Stimulated activated CD4-positive, alpha-beta T cell treated with anti-CD3 and anti-CD28 coated beads, Interleukin-15, amount 100 ng/mL, for 48 hours (primary cell): Measurements from ENCODE around the gene XCL2.
A peak's percentile ranks its signal among the peaks of the same experiment; 100 is the strongest.

Experiments used
- DNase-seq, 2 donors: peaks; one replicate each; pipeline ENCODE4 v3.0.0-alpha.2; 2020; ENCODE audit warnings: low read depth in 2 of 2

XCL2 gene

GRCh38 chr1:168513656-168514404 lies 30.0 kb downstream of the XCL2 start:
- DNase-seq = no peak

DNA sequence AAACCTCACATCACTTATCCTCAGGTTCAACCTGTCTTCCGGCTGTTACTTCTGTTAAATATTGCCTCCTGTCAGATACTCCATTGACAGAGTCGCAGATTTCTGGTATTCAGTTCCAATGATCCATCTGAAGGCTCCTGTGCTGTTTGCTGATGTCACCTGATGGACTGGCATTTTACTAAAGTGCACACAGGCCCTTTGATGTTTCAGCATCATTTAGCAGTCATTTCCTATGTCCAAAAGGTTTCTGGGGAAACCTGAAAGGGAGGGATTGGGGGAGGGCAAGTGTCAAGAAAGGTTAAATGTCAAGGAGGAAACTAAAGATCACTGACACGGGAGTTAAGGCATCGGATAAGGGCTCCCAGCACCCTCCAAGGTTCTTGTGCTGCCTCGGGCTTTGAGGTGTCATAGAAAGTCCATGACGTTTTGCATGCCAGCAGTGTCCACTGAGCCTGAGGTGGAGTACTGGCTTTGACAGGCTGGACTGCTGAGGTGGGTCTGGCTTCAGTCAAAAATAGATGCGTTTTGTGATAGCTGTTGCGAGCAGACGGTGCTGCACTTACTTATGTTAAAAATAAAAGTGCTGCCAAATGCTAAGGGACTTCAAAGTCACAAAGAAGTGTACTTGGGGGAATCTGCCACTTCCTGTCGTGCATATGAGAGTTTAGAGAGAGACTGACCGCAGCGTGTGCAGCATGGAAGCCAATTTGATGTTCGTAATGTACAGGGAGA lies 30.8 kb downstream of the XCL2 start:
- no peak for DNase-seq

DNA sequence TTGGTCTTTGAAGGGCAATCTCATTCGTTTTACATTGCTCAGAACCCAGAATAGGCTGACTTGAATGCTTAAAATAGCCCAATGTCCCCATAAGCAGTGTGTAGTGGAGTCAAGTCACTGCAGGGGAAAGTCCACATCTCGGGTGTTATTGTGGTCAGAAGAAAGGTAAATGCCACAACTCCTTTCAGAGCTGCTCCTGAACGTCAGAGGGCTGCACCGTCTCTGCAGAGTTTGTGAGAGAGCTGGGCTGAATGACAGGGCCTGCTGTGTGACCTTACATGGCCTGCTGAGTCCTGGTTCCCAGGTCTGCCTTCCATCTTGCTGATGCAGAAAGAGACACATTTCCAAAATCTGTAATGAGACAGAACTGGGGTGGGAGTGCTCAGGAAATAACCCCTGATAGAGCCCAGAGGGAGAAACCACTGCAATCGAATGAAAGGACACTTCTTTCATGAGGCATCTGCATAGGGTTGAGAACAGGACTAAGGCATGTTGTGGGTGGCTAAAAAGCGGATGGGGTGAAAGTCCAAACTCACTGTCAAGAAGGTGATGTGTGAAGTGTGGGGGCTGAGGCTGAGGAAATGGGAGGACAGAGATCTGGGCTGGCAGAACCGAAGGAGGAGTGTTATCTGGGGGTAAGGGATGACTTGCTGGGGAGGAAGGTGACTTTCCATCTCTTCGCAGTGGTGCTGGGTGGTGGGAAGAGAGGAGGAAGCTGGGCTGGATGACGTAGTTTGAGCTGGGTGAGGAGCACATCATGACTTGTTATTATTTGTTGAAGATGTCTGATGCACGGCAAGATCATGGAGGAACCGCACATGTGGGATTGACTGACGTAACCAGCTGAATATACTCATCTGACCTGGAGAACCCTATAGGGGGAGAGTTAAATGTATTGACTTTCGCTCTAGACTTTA lies 33.7 kb downstream of the XCL2 start:
- no peak for DNase-seq

- DNase-seq = no peak
Observed at GRCh38 chr1:168509210-168509609, 34.6 kb downstream of the XCL2 start.

DNA sequence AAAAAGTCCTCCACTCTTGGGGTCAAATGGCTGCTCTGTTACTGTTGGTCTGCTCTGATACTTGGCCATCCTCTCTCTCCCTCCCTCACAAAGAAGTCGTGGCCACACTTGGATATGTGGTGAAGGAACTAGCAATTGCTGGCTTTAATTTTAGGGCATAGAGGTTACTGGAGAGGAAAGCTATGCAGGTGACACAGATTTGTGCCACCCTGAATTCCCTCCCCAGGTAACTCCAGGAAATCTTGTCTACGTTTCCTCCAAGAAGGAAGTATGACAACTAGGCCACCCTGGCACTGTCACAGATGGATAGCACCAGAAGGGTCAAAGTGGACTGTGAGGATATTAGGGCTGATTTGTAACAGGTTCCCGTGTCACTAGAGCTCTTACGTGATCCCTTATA lies 36.0 kb downstream of the XCL2 start:
- DNase-seq = no peak

DNA sequence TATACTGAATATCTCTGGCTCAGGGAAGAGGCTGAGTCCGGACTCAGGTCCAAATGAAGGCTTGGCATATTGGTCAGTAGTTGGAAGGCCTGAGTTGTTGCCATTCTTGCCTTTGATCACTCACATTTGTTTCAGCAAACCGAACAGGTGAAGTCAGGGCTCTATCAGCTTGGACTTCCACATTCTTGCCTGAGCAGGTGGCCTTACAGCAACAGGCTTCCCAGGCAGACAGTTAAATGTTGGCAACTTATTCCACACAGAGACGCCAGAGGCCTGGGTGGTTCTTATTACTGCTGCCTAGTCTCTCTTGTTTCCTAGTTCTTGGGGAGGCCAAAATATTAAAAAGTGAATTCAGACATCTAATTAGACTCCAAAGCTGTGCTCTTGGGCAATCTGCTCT lies 36.6 kb downstream of the XCL2 start:
- DNase-seq = no peak

- no peak for DNase-seq
Observed at GRCh38 chr1:168506204-168506819, 37.5 kb downstream of the XCL2 start.

- no peak for DNase-seq
Observed at GRCh38 chr1:168505006-168505405, 38.8 kb downstream of the XCL2 start.

DNA sequence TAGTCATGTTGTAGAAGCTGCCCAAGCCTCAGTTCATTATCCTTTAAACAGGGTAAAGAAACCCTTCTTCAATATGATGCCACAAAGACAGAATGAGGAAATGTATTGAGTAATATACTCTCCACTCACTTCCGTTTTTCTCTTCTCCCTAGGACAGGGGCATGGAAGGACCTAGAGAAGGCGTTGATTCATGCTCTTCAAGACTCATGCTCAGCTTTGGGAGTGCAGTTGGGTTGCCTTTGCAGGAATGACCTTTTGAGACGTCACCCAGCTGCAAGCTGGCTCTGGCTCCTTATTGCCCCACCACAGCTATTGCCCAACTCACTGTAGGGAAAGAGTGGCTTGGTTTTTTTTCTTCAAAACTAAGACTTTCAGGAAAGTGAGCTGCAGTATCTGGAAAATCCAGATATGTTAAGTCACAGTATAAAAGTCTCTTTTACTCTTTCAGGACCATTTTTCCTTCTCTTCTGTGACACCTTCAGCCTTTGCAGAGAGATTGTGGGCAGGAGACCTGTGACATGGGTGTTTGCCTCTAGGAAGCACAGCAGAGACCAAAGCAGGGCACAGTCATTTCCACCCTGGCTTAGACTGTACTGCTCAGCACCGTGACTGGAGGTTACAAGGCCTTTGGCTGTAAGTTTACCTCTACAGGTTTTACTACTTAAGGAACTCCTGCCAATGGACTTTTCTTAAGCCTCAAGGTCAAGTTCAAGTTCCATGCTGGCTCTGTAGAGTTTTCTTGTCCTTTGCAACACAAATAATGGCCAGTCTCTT lies 39.5 kb downstream of the XCL2 start:
- peak in 1 of 2 donors; percentile 10 for DNase-seq

- DNase-seq = no peak
Observed at GRCh38 chr1:168499688-168500049, 44.1 kb downstream of the XCL2 start.

- DNase-seq = no peak
Observed at GRCh38 chr1:168498956-168499687, 44.7 kb downstream of the XCL2 start.

DNA sequence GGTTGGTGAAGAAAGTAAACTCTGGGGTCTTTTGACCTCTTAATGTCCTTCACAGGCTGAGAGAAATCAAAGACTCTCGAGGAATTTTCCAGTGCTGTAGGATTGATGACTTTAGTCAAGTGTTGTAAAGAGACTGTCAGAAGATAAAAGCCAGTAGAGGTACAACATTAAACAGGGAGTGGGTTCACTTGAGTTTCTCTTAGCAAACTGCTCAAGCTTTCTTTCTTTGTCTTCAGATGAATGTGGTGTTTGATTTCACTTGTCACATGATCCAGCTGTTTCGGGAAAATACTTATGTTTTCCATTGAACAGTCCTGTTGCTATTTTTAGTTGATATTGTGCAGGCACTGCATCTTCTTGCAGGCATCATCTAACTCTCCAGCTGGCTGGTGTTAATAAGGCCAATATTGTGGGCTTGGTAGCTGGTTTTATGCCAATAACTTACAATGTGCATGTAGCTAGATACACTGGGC lies 45.6 kb downstream of the XCL2 start:
- no peak for DNase-seq

DNA sequence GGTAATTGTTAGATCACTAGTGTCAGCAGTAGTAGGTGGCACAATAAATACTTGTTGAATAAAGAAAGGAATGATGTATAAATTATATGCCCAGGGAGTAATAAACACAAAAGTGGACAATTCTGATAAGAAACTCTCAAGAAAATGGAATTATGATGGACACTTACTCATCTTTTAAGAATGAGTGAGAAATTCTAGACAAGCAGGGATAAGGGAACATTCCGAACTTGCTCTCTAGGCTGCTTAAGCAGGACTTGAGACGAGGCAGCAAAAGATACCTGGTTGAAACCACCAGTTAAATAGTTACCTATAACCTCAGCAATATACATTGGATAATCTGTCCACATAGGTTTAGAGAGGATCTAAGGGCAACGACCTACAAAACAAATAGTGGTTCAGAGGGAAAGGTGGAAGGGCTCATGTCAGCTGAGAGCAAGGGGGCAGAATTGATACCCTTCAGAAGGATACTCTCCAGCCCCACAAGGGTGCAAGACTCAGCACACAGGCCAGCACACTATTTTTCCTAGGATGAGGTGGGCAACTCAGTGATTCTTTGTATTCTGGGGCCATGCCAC lies 46.3 kb downstream of the XCL2 start:
- DNase-seq = no peak

DNA sequence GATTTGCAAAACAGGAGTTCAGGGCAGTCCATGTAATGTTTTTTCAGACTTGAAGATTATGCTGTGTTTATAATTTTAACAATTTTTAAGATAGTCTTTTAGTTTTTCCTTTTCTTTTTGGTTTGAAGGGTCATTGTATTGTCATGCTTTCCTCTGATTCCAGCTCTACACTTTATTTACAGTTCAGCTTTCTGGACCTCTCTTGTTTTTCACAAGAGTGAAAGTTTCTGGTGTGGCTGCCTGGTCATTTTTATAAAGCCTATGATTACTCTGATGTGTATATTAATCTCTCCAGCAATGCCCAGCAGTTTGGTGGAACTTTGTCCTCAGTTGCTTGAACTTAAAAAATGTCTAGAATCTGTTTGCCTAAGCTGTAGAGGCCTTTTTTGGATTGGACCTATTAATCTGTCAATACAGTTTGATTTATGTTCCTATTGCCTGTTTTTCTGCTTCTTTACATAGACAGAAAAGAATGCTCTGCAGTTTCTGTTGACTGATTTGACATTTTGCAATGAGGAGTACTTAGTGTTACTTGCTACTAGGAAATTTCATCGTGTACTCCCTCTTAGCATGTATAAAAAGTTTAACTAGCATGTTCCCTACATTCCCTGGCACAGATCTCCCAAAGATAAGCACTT lies 52.2 kb downstream of the XCL2 start:
- no peak for DNase-seq
